B cell (primary cell): ENCODE results near the gene DCP2. TPM values are rescaled to one million over a fixed set of nuclear protein-coding genes. Genes with fewer than 3 reads are reported as not detected.

Experiments
- ATAC-seq: fragments of 200-7000 bp; cut with Tn5 transposase; one replicate; pipeline ENCODE4 v1.10.0; 2021; ENCODE audit warnings: low read depth, mild to moderate bottlenecking, moderate number of reproducible peaks, moderate library complexity
- CTCF ChIA-PET: fragments of 350-600 bp; sonication (Branson Sonifier 250); formaldehyde crosslinking; loops from one replicate; lab custom pipeline; 2021; ENCODE audit warnings: antibody characterized with exemption, inconsistent platforms; lab: Charles Lee
- POLR2A ChIA-PET: fragments of 350-600 bp; sonication (Branson Sonifier 250); formaldehyde crosslinking; loops from one replicate; lab custom pipeline; 2021; ENCODE audit warnings: antibody characterized with exemption; lab: Charles Lee
- DNase-seq: peaks from one replicate; pipeline ENCODE4 v3.0.0; 2013
- H2AFZ ChIP-seq: 2 replicates; pipeline ENCODE4 v1.6.1; 2012; ENCODE audit warnings: mild to moderate bottlenecking, low read depth, low read length; ENCODE audit not compliant: insufficient read depth, poor library complexity, severe bottlenecking
- H3K27ac ChIP-seq, 2 donors: 1 replicate in 1 of 2; 2 replicates in 1 of 2; pipeline ENCODE4 v1.5.1; 2012 to 2013; ENCODE audit warnings: low read length in 2 of 2, mild to moderate bottlenecking in 2 of 2, moderate library complexity in 1 of 2
- H3K27me3 ChIP-seq, 4 experiments: fragments of 200-600 bp in 1 of 4; sonication (generic) in 1 of 4; replicated peaks in 1 of 4; 1 replicate in 2 of 4; 2 replicates in 2 of 4; pipeline versions ENCODE4 v1.6.1 to v1.7.0; 2013 to 2016; ENCODE audit warnings: low read length in 3 of 4, mild to moderate bottlenecking in 2 of 4, mixed read lengths in 1 of 4, moderate library complexity in 1 of 4; ENCODE audit not compliant: insufficient read depth in 4 of 4, control insufficient read depth in 3 of 4; ENCODE audit errors: control extremely low read depth in 1 of 4
- H3K36me3 ChIP-seq, 2 experiments: replicated peaks in 1 of 2; 1 replicate in 1 of 2; 2 replicates in 1 of 2; pipeline versions ENCODE4 v1.6.1 to v1.7.1; 2013; ENCODE audit warnings: low read length in 1 of 2; ENCODE audit not compliant: insufficient read depth in 2 of 2, control insufficient read depth in 1 of 2; ENCODE audit errors: control extremely low read depth in 1 of 2, extremely low read depth in 1 of 2
- H3K4me1 ChIP-seq, 2 donors: fragments of 200-600 bp in 1 of 2; sonication (generic) in 1 of 2; 1 replicate in 1 of 2; 2 replicates in 1 of 2; pipeline versions ENCODE4 v1.5.1 to v1.6.1; 2013 to 2017; ENCODE audit warnings: low read length in 2 of 2; ENCODE audit not compliant: control insufficient read depth in 2 of 2, insufficient read depth in 2 of 2
- H3K4me2 ChIP-seq: replicated peaks from 2 replicates; pipeline ENCODE3; 2012; ENCODE audit warnings: mild to moderate bottlenecking, low read depth, low read length; ENCODE audit not compliant: poor library complexity, severe bottlenecking
- H3K4me3 ChIP-seq, 5 experiments: fragments of 200-600 bp in 1 of 5; sonication (generic) in 1 of 5; 1 replicate in 3 of 5; 2 replicates in 2 of 5; pipeline versions ENCODE4 v1.5.1 to v1.7.0; 2011 to 2016; ENCODE audit warnings: low read length in 4 of 5, mild to moderate bottlenecking in 4 of 5, low read depth in 2 of 5, control low read depth in 1 of 5, moderate library complexity in 1 of 5; ENCODE audit not compliant: insufficient read depth in 1 of 5; ENCODE audit errors: control extremely low read depth in 1 of 5, extremely low read depth in 1 of 5
- H3K79me2 ChIP-seq: fragments of 200-600 bp; sonication (generic); one replicate; pipeline ENCODE4 v1.6.0; 2016; ENCODE audit warnings: low read length; ENCODE audit not compliant: control insufficient read depth, insufficient read depth
- H3K9ac ChIP-seq: fragments of 200-600 bp; sonication (generic); 2 replicates; pipeline ENCODE4 v1.6.1; 2017; ENCODE audit warnings: mild to moderate bottlenecking, low read length, moderate library complexity
- H3K9me3 ChIP-seq, 3 donors: one replicate each; pipeline versions ENCODE4 v1.6.1 to v1.7.1; 2013; ENCODE audit warnings: low read length in 2 of 3; ENCODE audit not compliant: control insufficient read depth in 2 of 3, insufficient read depth in 1 of 3; ENCODE audit errors: control extremely low read depth in 1 of 3
- H4K20me1 ChIP-seq: 2 replicates; pipeline ENCODE4 v1.6.0; 2012; ENCODE audit warnings: mild to moderate bottlenecking, low read length; ENCODE audit not compliant: insufficient read depth, control insufficient read depth, poor library complexity, severe bottlenecking
- H3K27ac Mint-ChIP-seq: one replicate; pipeline ENCODE4 v1.8.0; 2021; ENCODE audit warnings: mixed read lengths
- H3K27me3 Mint-ChIP-seq: one replicate; pipeline ENCODE4 v1.8.0; 2021; ENCODE audit warnings: mixed read lengths
- H3K4me1 Mint-ChIP-seq: one replicate; pipeline ENCODE4 v1.8.0; 2021; ENCODE audit warnings: mixed read lengths
- H3K4me3 Mint-ChIP-seq: one replicate; pipeline ENCODE4 v1.8.0; 2021; ENCODE audit warnings: mixed read lengths
- H3K9me3 Mint-ChIP-seq: one replicate; pipeline ENCODE4 v1.8.0; 2022; ENCODE audit warnings: mixed read lengths; ENCODE audit not compliant: insufficient read depth
- EZH2 ChIP-seq: IDR thresholded peaks from 2 replicates; pipeline ENCODE4 v1.6.1; 2012; ENCODE audit warnings: borderline replicate concordance, low read depth, mild to moderate bottlenecking, moderate library complexity, low read length; ENCODE audit not compliant: insufficient read depth, poor library complexity, severe bottlenecking
- WGBS: methylation state at CpG from one replicate; pipeline ENCODE4 v1.1.5; 2013; ENCODE audit warnings: missing lambda C conversion rate; ENCODE audit not compliant: insufficient coverage; 5-methylcytosine and 5-hydroxymethylcytosine counted together
- intact Hi-C: fragments of 100-400 bp; cut with micrococcal nuclease; formaldehyde crosslinking; loops from one replicate; pipeline ENCODE4 v1.10.0; 2022
- polyA plus RNA-seq: library from polyadenylated mRNA; depleted of rRNA; stranded (reverse); fragments of >200 nt; gene quantifications from 2 replicates; pipeline ENCODE4 v1.2.3, GENCODE V29; 2012
- total RNA-seq, 2 donors: library from RNA; stranded (reverse); fragments of 120-200 nt in 1 of 2; gene quantifications; 1 replicate in 1 of 2; 2 replicates in 1 of 2; pipeline versions ENCODE4 v1.2.3 to v1.2.4, GENCODE V29; 2013 to 2022
- TF ChIP-seq, protein P1 (sequence below): fragments of 200-600 bp; IDR thresholded peaks from one replicate; pipeline ENCODE4 v1.8.0; 2022; ENCODE audit warnings: antibody characterized with exemption, mild to moderate bottlenecking

DCP2 gene
- total and polyA plus RNA-seq, 2 donors (not counting 1 experiment from before 2014, with no cell fraction given): 17.9 to 73.1 TPM

DNA sequence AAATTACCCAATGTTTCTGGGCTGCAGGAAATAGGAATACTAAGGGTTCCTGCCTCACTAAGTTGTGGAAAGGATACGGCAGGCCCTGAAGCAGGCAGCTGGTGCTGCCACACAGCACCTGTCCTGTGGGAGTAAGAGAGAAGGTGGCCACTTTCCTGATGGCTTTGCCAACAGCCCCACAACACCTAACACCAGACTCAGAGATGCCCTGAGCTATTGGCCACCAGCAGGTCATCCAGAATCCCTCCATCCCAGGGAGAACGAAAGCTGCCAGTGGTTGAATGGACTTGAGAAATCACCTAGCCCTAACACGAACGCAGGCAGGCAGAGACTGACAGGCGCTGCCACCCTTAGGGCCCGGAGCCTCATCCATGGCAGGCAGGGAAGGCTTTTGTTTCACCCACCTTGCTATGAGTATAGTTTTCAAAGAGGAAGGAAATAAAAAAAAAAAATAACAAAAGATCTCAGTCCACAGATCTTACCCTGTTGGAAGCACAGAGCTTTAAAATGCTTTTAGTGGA, 82.2 kb downstream of the DCP2 start:
- H3K4me1 Mint-ChIP-seq: peaks cover 4% of the 10 kb centered on the region
- no peak for DNase-seq
- H3K27ac ChIP-seq: no peak overlapping the region
- no peaks in the 10 kb centered on the region for H3K36me3 ChIP-seq
- ATAC-seq: no peak
- CTCF ChIA-PET: no interaction called here
- H3K4me3 Mint-ChIP-seq: no peak overlapping the region
- TF ChIP-seq, protein P1, sequence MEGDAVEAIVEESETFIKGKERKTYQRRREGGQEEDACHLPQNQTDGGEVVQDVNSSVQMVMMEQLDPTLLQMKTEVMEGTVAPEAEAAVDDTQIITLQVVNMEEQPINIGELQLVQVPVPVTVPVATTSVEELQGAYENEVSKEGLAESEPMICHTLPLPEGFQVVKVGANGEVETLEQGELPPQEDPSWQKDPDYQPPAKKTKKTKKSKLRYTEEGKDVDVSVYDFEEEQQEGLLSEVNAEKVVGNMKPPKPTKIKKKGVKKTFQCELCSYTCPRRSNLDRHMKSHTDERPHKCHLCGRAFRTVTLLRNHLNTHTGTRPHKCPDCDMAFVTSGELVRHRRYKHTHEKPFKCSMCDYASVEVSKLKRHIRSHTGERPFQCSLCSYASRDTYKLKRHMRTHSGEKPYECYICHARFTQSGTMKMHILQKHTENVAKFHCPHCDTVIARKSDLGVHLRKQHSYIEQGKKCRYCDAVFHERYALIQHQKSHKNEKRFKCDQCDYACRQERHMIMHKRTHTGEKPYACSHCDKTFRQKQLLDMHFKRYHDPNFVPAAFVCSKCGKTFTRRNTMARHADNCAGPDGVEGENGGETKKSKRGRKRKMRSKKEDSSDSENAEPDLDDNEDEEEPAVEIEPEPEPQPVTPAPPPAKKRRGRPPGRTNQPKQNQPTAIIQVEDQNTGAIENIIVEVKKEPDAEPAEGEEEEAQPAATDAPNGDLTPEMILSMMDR: no peak
- TF ChIP-seq EZH2: no peak
- H3K4me1 ChIP-seq: peaks cover 0 to 11% of the 10 kb centered on the region in 2 donors
- no peak overlapping the region for H3K4me2 ChIP-seq
- no peaks in the 10 kb centered on the region for H3K9me3 Mint-ChIP-seq
- no peak overlapping the region for H3K9ac ChIP-seq
- H3K9me3 ChIP-seq: no peaks in the 10 kb centered on the region
- H3K27me3 Mint-ChIP-seq: peaks cover 5% of the 10 kb centered on the region
- H2AFZ ChIP-seq: no peak overlapping the region
- no peak overlapping the region for H3K27ac Mint-ChIP-seq
- no peaks in the 10 kb centered on the region for H4K20me1 ChIP-seq
- no peaks in the 10 kb centered on the region for H3K79me2 ChIP-seq
- H3K27me3 ChIP-seq: no peaks in the 10 kb centered on the region
- POLR2A ChIA-PET: no interaction called here
- 50% methylated on average over 1 of the region's 6 CpGs for WGBS
- no peak overlapping the region for H3K4me3 ChIP-seq
- intact Hi-C loops: no loop called here

DNA sequence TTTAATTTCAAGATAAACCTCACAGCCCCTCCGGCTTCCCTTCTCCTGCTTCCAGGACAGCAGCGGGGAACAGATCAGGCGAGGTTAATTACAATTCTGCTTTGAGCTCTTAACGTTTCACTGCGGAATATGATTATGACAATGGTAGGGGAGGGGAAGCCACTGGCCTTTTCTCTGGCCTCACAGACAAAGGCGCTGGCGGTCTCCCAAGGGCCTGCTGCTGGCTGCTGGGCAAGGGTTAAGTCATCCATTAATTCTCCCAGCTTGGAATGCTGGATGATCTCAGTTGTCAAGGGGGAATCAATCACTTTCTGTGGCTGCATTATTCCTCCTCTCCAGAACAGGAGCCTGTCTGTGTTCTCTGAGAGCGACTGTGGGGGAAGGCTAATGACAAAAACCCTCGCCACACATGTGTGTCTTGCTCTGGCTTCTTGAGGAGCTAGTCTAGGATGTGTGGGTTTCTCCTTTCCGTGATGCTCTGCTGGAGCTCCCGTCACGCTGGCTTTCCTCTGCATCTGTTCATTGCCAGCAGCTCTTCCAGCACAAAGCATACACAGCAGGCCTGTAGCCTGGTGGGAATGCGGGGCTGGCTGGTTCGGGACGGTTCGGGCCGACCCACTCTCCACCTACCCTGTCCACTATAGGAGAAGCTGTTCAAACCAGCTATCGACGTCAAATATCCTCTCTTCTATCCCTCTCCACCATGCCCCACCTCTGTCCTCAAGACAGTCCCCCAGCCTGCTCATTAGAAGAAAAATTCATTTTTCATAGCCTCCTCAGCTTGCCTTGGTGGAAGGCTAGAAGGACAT, 82.8 kb downstream of the DCP2 start:
- Mint-ChIP-seq H3K9me3 (no peaks in the 10 kb centered on the region), H3K4me3 (no peak overlapping the region), H3K27ac (no peak overlapping the region), H3K4me1 (peaks cover 4% of the 10 kb centered on the region), H3K27me3 (peaks cover 5% of the 10 kb centered on the region)
- Histone ChIP-seq H3K27ac (no peak overlapping the region), H3K4me2 (no peak overlapping the region), H3K27me3 (no peaks in the 10 kb centered on the region), H4K20me1 (no peaks in the 10 kb centered on the region), H3K4me3 (no peak overlapping the region), H3K36me3 (no peaks in the 10 kb centered on the region), H3K79me2 (no peaks in the 10 kb centered on the region), H3K9me3 (no peaks in the 10 kb centered on the region), H2AFZ (no peak overlapping the region), H3K4me1 (peaks cover 0 to 11% of the 10 kb centered on the region in 2 donors), H3K9ac (no peak overlapping the region)
- ChIA-PET CTCF (no interaction called here), POLR2A (no interaction called here)
- ATAC-seq: no peak
- 91% methylated on average over 11 of the region's 19 CpGs for WGBS
- no peak for DNase-seq
- TF ChIP-seq EZH2: no peak
- TF ChIP-seq, protein P1: no peak
- intact Hi-C loops: no loop called here
